Medulla oblongata (tissue), 1 donor: Measurements from ENCODE around the gene CIB2.

Experiments
- DNase-seq: peaks from one replicate; pipeline ENCODE4 v3.0.0-alpha.2; 2015; ENCODE audit errors: extremely low spot score

Gene CIB2

GRCh38 chr15:78107471-78107870, 23.8 kb downstream of the CIB2 start:
- DNase-seq: no peak

- no peak for DNase-seq
Observed at GRCh38 chr15:78105476-78106241, 25.6 kb downstream of the CIB2 start.

- no peak for DNase-seq
Observed at GRCh38 chr15:78104566-78105475, 26.4 kb downstream of the CIB2 start.

- no peak for DNase-seq
Observed at GRCh38 chr15:78104119-78104479, 27.1 kb downstream of the CIB2 start.

GRCh38 chr15:78103406-78104118, 27.7 kb downstream of the CIB2 start:
- DNase-seq: no peak

- no peak for DNase-seq
Observed at GRCh38 chr15:78102741-78103140, 28.5 kb downstream of the CIB2 start.

- DNase-seq: no peak
Observed at GRCh38 chr15:78102211-78102610, 29.0 kb downstream of the CIB2 start.

- no peak for DNase-seq
Observed at GRCh38 chr15:78101423-78102105, 29.7 kb downstream of the CIB2 start.

- no peak for DNase-seq
Observed at GRCh38 chr15:78100886-78101285, 30.4 kb downstream of the CIB2 start.

GRCh38 chr15:78098131-78098755, 33.0 kb downstream of the CIB2 start:
- no peak for DNase-seq

- DNase-seq: no peak
Observed at GRCh38 chr15:78097667-78098066, 33.6 kb downstream of the CIB2 start.

- DNase-seq: no peak
Observed at GRCh38 chr15:78093242-78094020, 37.8 kb downstream of the CIB2 start.

GRCh38 chr15:78092261-78093041, 38.8 kb downstream of the CIB2 start, which contains the start of gene SH2D7:
Gene SH2D7 (plus strand): TSS chr15:78092561. CDS start chr15:78092585, 24 bp downstream.
- no peak for DNase-seq

GRCh38 chr15:78090422-78091063, 40.7 kb downstream of the CIB2 start:
- DNase-seq: no peak

GRCh38 chr15:78088773-78089080, 42.5 kb downstream of the CIB2 start:
- no peak for DNase-seq

- peak; percentile 49 for DNase-seq
Observed at GRCh38 chr15:78087951-78088772, 43.1 kb downstream of the CIB2 start.

GRCh38 chr15:78085928-78086327, 45.3 kb downstream of the CIB2 start:
- no peak for DNase-seq

GRCh38 chr15:78084449-78084750, 46.8 kb downstream of the CIB2 start:
- no peak for DNase-seq
